Measurements from ENCODE around the gene CELA2B.
"Not testable (repeated sequence)": the region's sequence is repeated elsewhere in the genome, so short reads cannot be mapped to it uniquely, and the experiment has no call there.

Gene CELA2B

DNA sequence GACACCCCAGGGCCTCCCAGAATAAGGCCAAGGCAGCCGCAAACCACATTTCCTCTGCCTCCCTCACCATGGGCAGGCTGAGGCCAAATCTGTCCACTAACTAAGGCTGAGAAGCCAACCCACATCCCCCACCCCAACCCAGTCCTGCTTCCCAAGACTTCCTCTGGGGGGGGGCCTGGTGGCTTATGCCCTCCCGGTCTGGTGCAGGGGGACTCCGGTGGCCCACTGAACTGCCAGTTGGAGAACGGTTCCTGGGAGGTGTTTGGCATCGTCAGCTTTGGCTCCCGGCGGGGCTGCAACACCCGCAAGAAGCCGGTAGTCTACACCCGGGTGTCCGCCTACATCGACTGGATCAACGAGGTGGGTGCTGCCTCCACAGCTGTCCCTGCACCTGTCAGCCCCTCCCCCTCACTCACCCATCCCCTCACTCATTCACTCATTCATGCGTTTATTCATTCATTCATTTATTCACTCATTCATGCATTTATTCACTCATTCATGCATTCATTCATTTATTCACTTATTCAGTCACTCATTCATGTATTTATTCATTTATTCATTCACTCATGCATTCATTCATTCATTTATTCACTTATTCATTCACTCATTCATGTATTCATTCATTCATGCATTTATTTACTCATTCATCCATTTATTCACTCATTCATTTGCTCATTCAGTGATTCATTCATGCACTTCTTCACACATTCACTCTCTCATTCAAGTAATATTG lies 30.3 kb upstream of the CELA2B start:
- DNase-seq, result no peak

DNA sequence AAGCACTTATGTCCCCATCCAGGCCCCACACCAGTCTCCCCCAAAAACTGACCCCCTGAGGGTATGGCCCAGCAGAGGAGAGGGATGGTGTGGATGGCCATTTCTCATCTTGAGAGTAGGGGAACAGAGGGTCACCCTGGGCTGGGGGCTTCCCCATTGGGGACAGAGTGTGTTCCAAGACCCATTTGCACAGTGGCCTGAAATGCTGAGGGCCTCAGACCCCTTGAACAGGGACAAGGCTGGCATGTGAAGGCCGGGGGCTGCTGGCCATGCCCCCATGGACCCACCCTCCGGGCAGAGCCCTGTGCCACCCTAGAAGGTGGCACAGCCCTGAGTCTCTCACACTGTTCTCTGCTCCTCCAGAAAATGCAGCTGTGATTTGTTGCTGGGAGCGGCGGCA lies 29.7 kb upstream of the CELA2B start:
- DNase-seq, result no peak

- DNase-seq, result no peak
Observed at GRCh38 chr1:15448877-15449462, 26.9 kb upstream of the CELA2B start.

DNA sequence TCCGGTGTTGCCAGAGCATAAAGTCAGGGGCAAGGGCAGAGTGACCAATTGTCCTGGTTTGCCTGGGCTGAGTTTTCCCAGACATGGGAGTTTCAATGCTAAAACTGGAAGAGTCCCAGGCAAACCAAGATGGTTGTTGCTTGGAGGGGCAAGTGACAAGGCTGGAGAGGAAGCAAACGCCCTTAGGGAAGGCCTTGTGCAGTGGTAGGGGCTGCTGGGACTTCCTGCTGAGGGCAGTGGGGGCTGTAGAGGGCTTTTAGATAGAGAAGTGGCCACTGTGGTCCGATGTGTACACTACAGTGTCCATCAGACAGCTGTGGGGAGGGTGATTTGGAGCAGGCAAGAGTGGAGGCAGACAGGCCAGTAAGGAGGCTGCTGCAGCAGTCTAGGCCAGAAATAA lies 26.3 kb upstream of the CELA2B start:
- no peak for DNase-seq

GRCh38 chr1:15451014-15451722 lies 24.7 kb upstream of the CELA2B start:
- DNase-seq, result no peak

DNA sequence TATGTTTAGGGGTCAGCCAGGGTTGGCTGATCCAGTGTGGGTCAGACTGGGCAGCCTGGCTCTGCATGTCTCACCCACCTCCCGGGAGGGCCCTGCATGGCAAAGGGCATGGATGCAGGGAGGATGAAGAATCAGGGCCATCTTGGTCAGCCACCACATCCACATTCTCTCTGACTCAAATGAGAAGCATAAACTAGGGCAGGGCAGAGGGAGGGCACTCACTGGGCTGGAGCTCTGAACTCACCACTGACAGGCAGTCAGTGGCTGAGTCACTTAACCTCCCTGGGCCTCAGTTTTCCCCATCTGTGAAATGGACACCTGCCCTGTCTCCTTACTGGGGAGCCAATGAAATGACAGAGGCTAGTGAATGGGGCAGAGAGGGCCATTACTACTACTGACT lies 23.7 kb upstream of the CELA2B start:
- DNase-seq, result no peak

DNA sequence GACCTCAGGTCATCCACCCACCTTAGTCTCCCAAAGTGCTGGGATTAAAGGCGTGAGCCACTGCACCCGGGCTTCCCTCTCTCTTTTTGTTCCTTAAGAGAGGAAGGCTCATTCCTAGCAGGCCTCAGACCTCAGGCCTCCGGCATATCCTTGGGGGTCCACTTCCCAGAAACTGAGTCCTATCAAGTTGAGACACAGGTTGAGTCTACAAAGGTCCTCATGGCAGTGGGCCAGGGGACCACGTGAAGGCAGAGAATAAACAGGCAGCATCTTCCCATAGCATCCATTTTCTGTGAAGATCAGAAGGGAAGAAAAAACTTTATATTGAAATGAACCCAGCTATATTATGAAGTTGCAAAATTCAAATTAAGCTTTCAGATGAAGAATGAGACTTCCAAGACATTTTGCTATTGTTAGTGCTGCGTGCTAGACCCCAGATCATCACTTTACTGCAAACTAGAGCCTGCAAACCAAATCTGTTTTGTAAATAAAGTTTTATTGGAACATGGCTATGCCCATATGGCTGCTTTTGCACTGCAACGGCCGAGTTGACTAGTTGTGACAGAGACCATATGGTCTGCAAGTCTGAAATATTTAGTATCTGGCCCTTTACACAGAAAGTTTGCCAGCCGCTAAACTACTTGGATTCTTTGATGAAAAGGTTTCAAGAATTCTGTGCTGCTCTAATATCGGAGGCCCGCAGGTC lies 22.9 kb upstream of the CELA2B start:
- no peak for DNase-seq

DNA sequence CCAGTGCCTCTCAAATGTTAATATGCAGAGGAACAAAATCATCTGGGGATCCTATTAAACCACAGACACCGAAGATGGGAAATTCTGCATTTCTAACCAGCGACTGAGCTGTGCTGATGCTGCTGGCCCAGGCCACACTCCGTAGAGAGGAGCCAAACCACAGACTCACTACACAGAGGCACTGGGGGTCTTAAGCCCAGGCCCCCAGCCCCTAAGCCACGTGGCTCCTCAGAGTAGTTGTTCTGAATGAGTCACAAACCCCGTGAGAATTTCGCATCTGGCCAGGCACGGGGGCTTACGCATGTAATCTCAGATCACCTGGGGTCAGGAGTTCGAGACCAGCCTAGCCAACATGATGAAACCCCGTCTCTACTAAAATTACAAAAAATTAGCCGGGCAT lies 22.2 kb upstream of the CELA2B start:
- DNase-seq, result no peak

GRCh38 chr1:15454256-15454655 lies 21.6 kb upstream of the CELA2B start:
- DNase-seq, result no peak

GRCh38 chr1:15455522-15455921 lies 20.4 kb upstream of the CELA2B start:
- DNase-seq, result no peak

GRCh38 chr1:15456313-15456954 lies 19.5 kb upstream of the CELA2B start, which contains the start of gene CELA2A:
TSS of gene CELA2A (plus strand) at chr1:15456732. CDS start at chr1:15456754, 22 bp downstream.
- DNase-seq, result peak; percentile 30

DNA sequence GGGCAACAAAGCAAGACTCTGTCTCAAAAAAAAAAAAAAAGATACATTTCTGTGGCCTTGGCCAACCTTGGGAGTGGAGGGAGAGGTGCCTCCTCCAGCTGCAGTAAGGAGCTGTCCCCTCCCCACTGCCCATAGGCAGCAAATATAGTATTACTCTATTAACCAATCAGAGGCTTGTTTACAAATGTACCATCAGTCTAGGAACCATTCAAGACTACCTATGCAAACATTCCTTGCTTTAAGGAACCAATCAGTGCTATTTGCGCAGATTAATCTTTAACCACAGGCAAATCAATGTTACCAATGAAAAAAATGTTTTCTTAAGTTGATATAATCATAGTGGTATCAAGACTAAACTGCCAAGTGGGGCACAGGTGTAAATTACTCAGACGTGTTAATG lies 18.3 kb upstream of the CELA2B start:
- DNase-seq, result no peak

- not testable (repeated sequence) for DNase-seq
Observed at GRCh38 chr1:15458388-15458787, 17.5 kb upstream of the CELA2B start.

DNA sequence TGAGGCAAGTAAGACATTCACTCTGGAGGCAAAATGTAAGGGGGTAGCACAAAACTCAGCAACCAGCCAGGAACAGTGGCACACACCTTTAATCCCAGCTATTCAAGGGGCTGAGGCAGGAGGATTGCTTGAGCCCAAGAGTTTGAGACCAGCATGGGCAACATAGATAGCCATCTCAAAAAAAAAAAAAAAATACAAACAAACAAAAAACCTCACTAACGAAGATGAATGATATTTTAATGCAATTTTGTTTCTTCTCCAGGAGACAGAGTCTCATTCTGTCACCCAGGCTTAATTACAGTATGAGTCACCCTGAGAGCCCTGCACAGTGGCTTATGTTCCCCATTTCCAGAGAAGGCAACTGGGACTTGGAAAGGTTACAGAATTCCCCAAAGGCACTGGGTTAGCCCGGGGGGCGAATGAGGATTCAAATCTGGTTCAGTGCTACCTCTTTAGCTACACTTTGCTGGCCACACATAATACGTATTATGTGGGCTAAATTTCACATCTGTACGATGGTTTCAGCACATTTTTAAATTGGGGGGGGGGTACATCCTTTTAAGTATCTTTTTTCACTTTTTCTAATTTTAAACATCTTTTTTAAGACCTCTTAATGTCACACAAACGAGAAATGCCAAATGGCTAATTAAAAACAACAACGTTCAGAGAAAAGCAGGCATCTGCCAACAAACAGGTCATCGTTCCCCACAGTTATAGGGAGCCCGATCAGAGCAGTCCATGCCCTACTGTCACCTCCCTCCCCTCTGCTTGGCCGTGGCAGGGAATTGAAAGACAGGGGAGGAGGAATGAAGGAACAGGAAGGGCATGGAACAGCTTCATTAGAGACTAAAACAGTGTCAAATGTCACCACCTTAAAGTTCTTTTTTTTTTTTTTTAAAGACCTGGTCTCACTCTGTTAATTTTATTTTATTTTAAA lies 15.9 kb upstream of the CELA2B start:
- DNase-seq, result peak; percentile 13

DNA sequence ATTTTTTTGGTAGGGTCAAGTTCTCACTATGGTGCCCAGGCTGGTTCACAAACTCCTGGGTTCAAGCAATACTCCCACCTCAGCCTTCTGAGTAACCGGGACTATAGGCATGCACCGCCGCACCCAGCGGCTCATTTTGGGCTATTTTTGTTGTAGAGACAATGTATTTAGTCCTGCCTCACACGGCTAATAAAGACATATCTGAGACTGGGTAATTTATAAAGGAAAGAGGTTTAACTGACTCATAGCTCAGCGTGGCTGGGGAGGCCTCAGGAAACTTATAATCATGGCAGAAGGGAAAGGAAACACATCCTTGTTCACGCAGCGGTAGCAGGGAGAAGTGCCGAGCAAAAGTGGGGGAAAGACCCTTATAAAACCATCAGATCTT lies 15.2 kb upstream of the CELA2B start:
- no peak for DNase-seq

DNA sequence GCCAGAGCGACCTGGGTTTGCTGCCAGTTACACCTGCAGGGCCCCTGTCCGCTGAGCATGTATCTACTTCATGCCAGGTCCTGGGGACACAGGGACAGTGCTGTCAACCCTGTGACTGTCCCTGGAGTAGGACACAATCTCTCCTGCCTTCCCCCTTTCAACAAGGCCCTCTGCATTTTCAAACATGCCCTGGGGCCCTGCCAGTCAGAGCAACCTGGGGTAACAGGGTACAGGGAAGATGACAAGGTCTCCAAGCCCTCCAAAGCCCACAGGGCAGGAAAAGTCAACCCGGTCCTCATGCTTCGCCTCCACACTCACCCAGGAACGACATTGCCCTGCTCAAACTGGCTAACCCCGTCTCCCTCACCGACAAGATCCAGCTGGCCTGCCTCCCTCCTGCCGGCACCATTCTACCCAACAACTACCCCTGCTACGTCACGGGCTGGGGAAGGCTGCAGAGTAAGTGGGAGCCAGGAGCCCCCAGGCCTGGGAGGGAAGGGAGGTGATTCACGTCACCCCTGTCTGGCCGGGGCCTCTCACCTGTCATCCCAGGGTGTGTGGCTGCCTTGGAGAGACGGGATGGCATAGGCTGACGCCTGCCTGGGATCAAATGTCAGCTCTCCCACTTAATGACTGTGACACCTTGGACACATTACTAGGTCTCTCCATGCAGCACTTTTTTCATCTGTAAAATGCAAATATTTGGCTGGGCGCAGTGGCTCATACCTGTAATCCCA lies 12.7 kb upstream of the CELA2B start:
- not testable (repeated sequence) for DNase-seq

DNA sequence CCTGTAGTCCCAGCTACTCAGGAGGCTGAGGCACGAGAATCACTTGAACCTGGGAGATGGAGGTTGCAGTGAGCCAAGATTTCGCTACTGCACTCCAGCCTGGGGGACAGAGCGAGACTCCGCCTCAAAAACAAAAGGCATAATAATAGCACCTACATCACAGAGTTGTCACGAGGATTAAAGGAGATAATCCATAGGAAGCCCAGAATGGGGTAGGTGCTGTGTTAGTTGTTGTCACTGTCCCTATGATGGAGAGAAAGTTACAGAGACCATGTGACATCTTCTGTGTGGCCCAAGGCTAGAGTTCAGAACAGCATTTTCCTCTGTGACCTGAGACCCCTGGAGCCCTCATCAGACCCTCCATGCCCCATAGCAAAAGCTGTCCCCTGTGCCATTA lies 12.0 kb upstream of the CELA2B start:
- DNase-seq, result not testable (repeated sequence)

GRCh38 chr1:15465674-15466073 lies 10.2 kb upstream of the CELA2B start:
- peak; percentile 11 for DNase-seq

DNA sequence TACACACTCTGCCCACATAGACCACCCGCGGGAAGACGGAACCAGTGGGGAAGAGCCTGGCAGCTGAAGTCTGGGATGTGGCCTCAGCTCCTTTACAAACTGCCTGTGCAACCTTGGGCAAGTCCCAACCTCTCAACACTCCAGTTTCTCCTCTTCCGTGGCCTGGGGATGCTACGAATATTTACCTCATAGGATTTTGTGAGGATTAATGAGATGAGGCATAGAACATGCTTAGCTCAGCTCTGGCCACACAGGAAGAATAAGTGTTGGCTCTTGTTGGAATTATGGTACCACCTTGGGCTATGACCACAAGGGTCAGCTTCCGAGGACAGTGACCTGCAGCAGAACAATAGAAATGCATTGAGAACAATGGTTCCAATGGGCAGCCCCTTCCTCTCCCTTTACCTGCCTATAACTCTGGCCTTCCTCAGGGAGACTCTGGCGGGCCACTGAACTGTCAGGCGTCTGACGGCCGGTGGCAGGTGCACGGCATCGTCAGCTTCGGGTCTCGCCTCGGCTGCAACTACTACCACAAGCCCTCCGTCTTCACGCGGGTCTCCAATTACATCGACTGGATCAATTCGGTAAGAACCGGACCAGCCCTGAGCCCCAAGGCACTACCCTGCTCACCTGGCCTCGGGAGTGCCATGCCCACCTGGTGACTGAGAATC lies 8.8 kb upstream of the CELA2B start:
- DNase-seq, result not testable (repeated sequence)

- no peak for DNase-seq
Observed at GRCh38 chr1:15468145-15468544, 7.8 kb upstream of the CELA2B start.

DNA sequence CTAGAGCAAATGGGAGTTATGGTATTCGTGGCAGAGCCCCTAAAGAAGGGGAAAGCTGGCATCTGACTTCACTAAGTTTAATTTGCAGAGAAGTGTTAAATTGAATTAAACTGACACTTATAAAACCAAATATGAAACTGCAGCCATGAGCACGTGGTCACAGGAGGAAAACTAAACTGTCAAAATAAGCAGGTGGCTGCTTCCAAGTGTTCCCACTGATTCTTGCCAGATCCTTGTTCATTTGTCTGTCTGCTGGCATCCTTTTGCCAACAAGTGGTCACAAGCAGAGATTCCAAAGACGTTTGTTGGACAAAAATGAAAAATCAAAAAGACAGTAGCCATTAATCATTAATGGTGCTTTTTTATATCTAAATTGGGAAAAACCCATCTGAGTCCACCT lies 6.5 kb upstream of the CELA2B start:
- DNase-seq, result no peak
